PC-3 (cell line): Measurements from ENCODE around the gene PSMD13.

Source experiments
- EZH2 ChIP-seq: fragments of 300-600 bp; sonication (generic); IDR thresholded peaks from one replicate; pipeline ENCODE4 v1.6.1; 2017; ENCODE audit warnings: antibody characterized with exemption, mild to moderate bottlenecking, low read length; ENCODE audit not compliant: unreplicated experiment
- TF ChIP-seq, protein P1 (sequence below): fragments of 300-600 bp; sonication (generic); conservative IDR thresholded peaks from 2 replicates; pipeline ENCODE4 v1.5.1; 2017; ENCODE audit warnings: antibody characterized with exemption, low read depth, mild to moderate bottlenecking, low read length

DNA sequence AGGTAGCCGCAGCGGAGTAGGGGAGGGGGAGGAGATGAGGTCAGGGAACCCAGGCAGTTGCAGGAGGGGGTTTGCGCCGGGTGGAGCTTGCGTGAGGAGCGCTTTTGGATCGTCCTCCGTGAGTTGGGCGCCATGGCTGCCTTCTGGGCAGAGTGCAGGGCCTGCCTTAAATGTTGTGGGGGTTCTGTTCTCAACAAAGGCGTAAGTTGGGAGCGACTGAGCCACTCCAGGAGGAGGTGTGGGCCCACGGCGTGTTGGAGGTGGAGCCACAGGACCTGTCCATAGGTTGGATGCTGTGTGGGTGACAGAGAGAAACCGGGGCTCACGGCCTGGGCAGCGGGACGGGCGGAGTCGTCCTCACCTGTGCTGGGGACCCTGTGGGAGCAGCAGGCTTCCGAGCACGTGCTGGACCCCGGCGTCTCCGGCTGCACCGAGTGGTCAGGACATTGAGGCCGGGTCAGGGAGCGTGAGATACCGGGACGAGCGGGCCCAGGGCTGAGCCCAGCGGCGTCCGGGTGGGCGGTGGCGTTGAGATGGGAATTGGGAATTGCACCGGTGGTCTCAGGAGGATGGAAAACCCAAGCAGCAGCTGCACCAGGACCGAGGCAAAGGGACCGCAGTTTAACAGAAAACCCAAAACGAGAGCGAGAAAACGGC lies 51.2 kb downstream of the PSMD13 start:
- TF ChIP-seq, protein P1, sequence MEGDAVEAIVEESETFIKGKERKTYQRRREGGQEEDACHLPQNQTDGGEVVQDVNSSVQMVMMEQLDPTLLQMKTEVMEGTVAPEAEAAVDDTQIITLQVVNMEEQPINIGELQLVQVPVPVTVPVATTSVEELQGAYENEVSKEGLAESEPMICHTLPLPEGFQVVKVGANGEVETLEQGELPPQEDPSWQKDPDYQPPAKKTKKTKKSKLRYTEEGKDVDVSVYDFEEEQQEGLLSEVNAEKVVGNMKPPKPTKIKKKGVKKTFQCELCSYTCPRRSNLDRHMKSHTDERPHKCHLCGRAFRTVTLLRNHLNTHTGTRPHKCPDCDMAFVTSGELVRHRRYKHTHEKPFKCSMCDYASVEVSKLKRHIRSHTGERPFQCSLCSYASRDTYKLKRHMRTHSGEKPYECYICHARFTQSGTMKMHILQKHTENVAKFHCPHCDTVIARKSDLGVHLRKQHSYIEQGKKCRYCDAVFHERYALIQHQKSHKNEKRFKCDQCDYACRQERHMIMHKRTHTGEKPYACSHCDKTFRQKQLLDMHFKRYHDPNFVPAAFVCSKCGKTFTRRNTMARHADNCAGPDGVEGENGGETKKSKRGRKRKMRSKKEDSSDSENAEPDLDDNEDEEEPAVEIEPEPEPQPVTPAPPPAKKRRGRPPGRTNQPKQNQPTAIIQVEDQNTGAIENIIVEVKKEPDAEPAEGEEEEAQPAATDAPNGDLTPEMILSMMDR = no peak
- no peak for TF ChIP-seq EZH2
